ENCODE data around the gene ZNF423. TPM values are rescaled to one million over a fixed set of nuclear protein-coding genes. Genes with fewer than 3 reads are reported as not detected.

The ZNF423 gene
- polyA plus RNA-seq, 1 of the 3 experiments (the other 2 are of a cell fraction): 1.2 TPM

GRCh38 chr16:49531425-49531824, 324.5 kb downstream of the ZNF423 start:
- Histone ChIP-seq H3K9me3 (no peaks in the 10 kb centered on the region), H3K4me1 (ENCODE audit: control insufficient read depth in 1 of 2, insufficient read depth in 2 of 2, low read depth in 1 of 2, low read length in 1 of 2) (peaks cover 9 to 72% of the 10 kb centered on the region in 2 experiments; a peak in 3 of 4 replicates), H3F3A (replicated peaks; ENCODE audit: insufficient read depth) (no peaks in the 10 kb centered on the region), H3K27ac (ENCODE audit: low read depth in 2 of 2, low read length in 1 of 2) (peak overlapping the region in 1 of 2 experiments; percentile 98; a peak in 2 of 4 replicates), H3K36me3 (replicated peaks in 1 of 2; ENCODE audit: control insufficient read depth in 1 of 2, insufficient read depth in 2 of 2, low read length in 1 of 2) (no peaks in the 10 kb centered on the region), H3K9me2 (no peaks in the 10 kb centered on the region), H2AFZ (ENCODE audit: low read depth) (no peak overlapping the region), H4K20me1 (ENCODE audit: insufficient read depth) (no peaks in the 10 kb centered on the region), H3K27me3 (ENCODE audit: insufficient read depth) (no peaks in the 10 kb centered on the region), H3K4me2 (no peak overlapping the region), H3K4me3 (ENCODE audit: low read depth in 2 of 2, low read length in 1 of 2) (no peak overlapping the region), H3K9ac (no peak overlapping the region), H3K79me2 (ENCODE audit: insufficient read depth) (no peaks in the 10 kb centered on the region)
- ChIA-PET POLR2A (interaction anchor here (1.2 kb wide), 1 partner anchor 11 kb away, joined by 4 read pairs; no protein-coding TSS in a partner anchor), CTCF (interaction anchor here (1.0 to 1.9 kb wide), 3 partner anchors 18 to 77 kb away, joined by 3 to 9 read pairs (median 3); no protein-coding TSS in a partner anchor)
- WGBS (ENCODE audit: low lambda C conversion rate): 49% methylated on average over 3 of the region's 3 CpGs
- TF ChIP-seq CTCF (IDR thresholded peaks at IDR 0.05) (no peak), TEAD4 (IDR thresholded peaks at IDR 0.05; ENCODE audit: borderline replicate concordance, insufficient read depth) (no peak), GATA2 (CRISPR knock-in tag; IDR thresholded peaks at IDR 0.05) (peak; percentile 64), EP300 (IDR thresholded peaks at IDR 0.05; ENCODE audit: borderline replicate concordance in 1 of 2, low read depth in 1 of 2, low read length in 1 of 2) (peak in 1 of 2 experiments; percentile 67; a peak in 2 of 4 replicates), CHD2 (IDR thresholded peaks at IDR 0.05; ENCODE audit: low read length, partially characterized antibody) (peak; percentile 6)
- peak; percentile 53 for DNase-seq

GRCh38 chr16:49530427-49530970, 325.4 kb downstream of the ZNF423 start:
- Histone ChIP-seq H3K9ac (no peak overlapping the region), H3K4me2 (no peak overlapping the region), H3K79me2 (ENCODE audit: insufficient read depth) (no peaks in the 10 kb centered on the region), H3K4me3 (ENCODE audit: low read depth in 2 of 2, low read length in 1 of 2) (no peak overlapping the region), H3K27ac (ENCODE audit: low read depth in 2 of 2, low read length in 1 of 2) (peak overlapping the region in 1 of 2 experiments; percentile 98; a peak in 2 of 4 replicates), H2AFZ (ENCODE audit: low read depth) (no peak overlapping the region), H4K20me1 (ENCODE audit: insufficient read depth) (no peaks in the 10 kb centered on the region), H3K36me3 (replicated peaks in 1 of 2; ENCODE audit: control insufficient read depth in 1 of 2, insufficient read depth in 2 of 2, low read length in 1 of 2) (no peaks in the 10 kb centered on the region), H3K9me2 (no peaks in the 10 kb centered on the region), H3F3A (replicated peaks; ENCODE audit: insufficient read depth) (no peaks in the 10 kb centered on the region), H3K9me3 (no peaks in the 10 kb centered on the region), H3K4me1 (ENCODE audit: control insufficient read depth in 1 of 2, insufficient read depth in 2 of 2, low read depth in 1 of 2, low read length in 1 of 2) (peaks cover 9 to 79% of the 10 kb centered on the region in 2 experiments; a peak in 3 of 4 replicates), H3K27me3 (ENCODE audit: insufficient read depth) (no peaks in the 10 kb centered on the region)
- POLR2A ChIA-PET: no interaction called here
- DNase-seq: no peak
- CTCF ChIA-PET: interaction anchor here (1.1 to 1.9 kb wide), 2 partner anchors 38 to 394 kb away, joined by 3 to 9 read pairs; no protein-coding TSS in a partner anchor
- WGBS (ENCODE audit: low lambda C conversion rate): 69% methylated on average over 11 of the region's 11 CpGs
- TF ChIP-seq NFIC (IDR thresholded peaks at IDR 0.05; ENCODE audit: borderline replicate concordance): no peak
- TF ChIP-seq REST (IDR thresholded peaks at IDR 0.05; ENCODE audit: low read depth, low read length): no peak
- no peak for TF ChIP-seq MXI1 (IDR thresholded peaks at IDR 0.05; ENCODE audit: low read depth, low read length)
- TF ChIP-seq IRF3 (IDR thresholded peaks at IDR 0.05; ENCODE audit: low read depth, low read length): no peak
- TF ChIP-seq ELF1 (IDR thresholded peaks at IDR 0.05): no peak
- no peak for TF ChIP-seq RFX5 (IDR thresholded peaks at IDR 0.05; ENCODE audit: low read length)
- no peak for TF ChIP-seq USF2 (IDR thresholded peaks at IDR 0.05; ENCODE audit: borderline replicate concordance, low read depth, low read length)
- TF ChIP-seq RXRA (IDR thresholded peaks at IDR 0.05; ENCODE audit: borderline replicate concordance, low read depth): no peak
- no peak for TF ChIP-seq POLR2AphosphoS5 (IDR thresholded peaks at IDR 0.05; ENCODE audit: low read depth, low read length)
- no peak for TF ChIP-seq MAX (IDR thresholded peaks at IDR 0.05; ENCODE audit: low read depth)
- TF ChIP-seq TCF12 (IDR thresholded peaks at IDR 0.05): no peak
- no peak for TF ChIP-seq GATA2 (CRISPR knock-in tag; IDR thresholded peaks at IDR 0.05)
- TF ChIP-seq TEAD4 (IDR thresholded peaks at IDR 0.05; ENCODE audit: borderline replicate concordance, insufficient read depth): no peak
- TF ChIP-seq RCOR1 (IDR thresholded peaks at IDR 0.05; ENCODE audit: low read length): no peak
- no peak for TF ChIP-seq USF1 (IDR thresholded peaks at IDR 0.05; ENCODE audit: borderline replicate concordance, low read depth)
